HCT116 (cell line): ENCODE measurements around the gene ZNF678. TPM values are rescaled to one million over a fixed set of nuclear protein-coding genes. Genes with fewer than 3 reads are reported as not detected.
A peak's percentile ranks its signal among the peaks of the same experiment; 100 is the strongest.

ENCODE experiments used
- ATAC-seq: fragments of 200-7000 bp; cut with Tn5 transposase; 2 replicates; pipeline ENCODE4 v1.9.1; 2020; ENCODE audit warnings: mild to moderate bottlenecking, moderate library complexity
- Bru-seq: library from RNA; stranded (reverse); fragments of 400-500 nt; gene quantifications from one replicate; lab custom pipeline; 2021; lab: Mats Ljungman, UMichigan
- BruChase-seq, 2 experiments: library from RNA; stranded (reverse); fragments of 400-500 nt; gene quantifications; one replicate each; lab custom pipeline; 2021; lab: Mats Ljungman, UMichigan
- BruUV-seq: library from RNA; stranded (reverse); fragments of 400-500 nt; replicated peaks from 2 replicates; lab custom pipeline; 2021; lab: Mats Ljungman, UMichigan
- CTCF ChIA-PET: fragments of 300-600 bp; sonication (Branson Sonifier 250); formaldehyde crosslinking; loops from one replicate; lab custom pipeline; 2021; ENCODE audit warnings: antibody characterized with exemption; lab: Charles Lee
- POLR2A ChIA-PET: fragments of 300-600, 350-600 bp; sonication (Branson Sonifier 250); formaldehyde crosslinking; loops from one replicate; lab custom pipeline; 2021; ENCODE audit warnings: antibody characterized with exemption; lab: Charles Lee
- RAD21 ChIA-PET, 2 experiments: fragments of 300-600 bp; sonication (Branson Sonifier 250); formaldehyde crosslinking; loops; one replicate each; lab custom pipeline; 2023; ENCODE audit warnings: low total read pairs in 2 of 2; ENCODE audit not compliant: uncharacterized antibody in 2 of 2, unreplicated experiment in 2 of 2, low non-redundant PET in 1 of 2; lab: Charles Lee
- DNase-seq: peaks from one replicate; pipeline ENCODE4 v3.0.0-alpha.2; 2010; ENCODE audit warnings: low read depth, low spot score
- H2AFZ ChIP-seq: fragments of 200-600 bp; shearing (Covaris generic), sonication (generic); 2 replicates; pipeline ENCODE4 v1.6.1; 2017; ENCODE audit warnings: low read depth, mixed run types, mixed read lengths, antibody characterized with exemption, low read length; ENCODE audit not compliant: poor library complexity, severe bottlenecking
- H3K27ac ChIP-seq: 2 replicates; pipeline ENCODE4 v1.5.1; 2012; ENCODE audit warnings: low read depth, low read length
- H3K27me3 ChIP-seq: fragments of 200-600 bp; sonication (generic); 2 replicates; pipeline ENCODE4 v1.6.1; 2016; ENCODE audit warnings: mixed run types, low read length, mixed read lengths; ENCODE audit not compliant: insufficient read depth
- H3K36me3 ChIP-seq, 2 experiments: fragments of 200-500 bp in 1 of 2; fragments of 200-600 bp in 1 of 2; sonication (Bioruptor generic) in 1 of 2; sonication (generic) in 1 of 2; 2 replicates each; pipeline versions ENCODE4 v1.5.1 to v1.6.1; 2014 to 2016; ENCODE audit warnings: low read length in 2 of 2, inconsistent platforms in 1 of 2, mixed read lengths in 1 of 2, mixed run types in 1 of 2; ENCODE audit not compliant: insufficient read depth in 2 of 2, control insufficient read depth in 1 of 2
- H3K4me1 ChIP-seq, 2 experiments: fragments of 200-600 bp in 1 of 2; sonication (generic) in 1 of 2; 2 replicates each; pipeline versions ENCODE4 v1.5.1 to v1.6.1; 2012 to 2017; ENCODE audit warnings: low read length in 2 of 2, inconsistent platforms in 1 of 2, mild to moderate bottlenecking in 1 of 2, mixed read lengths in 1 of 2, mixed run types in 1 of 2, moderate library complexity in 1 of 2; ENCODE audit not compliant: insufficient read depth in 2 of 2, control insufficient read depth in 1 of 2
- H3K4me2 ChIP-seq: fragments of 200-600 bp; sonication (generic); 2 replicates; pipeline ENCODE4 v1.6.1; 2017; ENCODE audit warnings: mixed run types, low read length, mixed read lengths
- H3K4me3 ChIP-seq, 2 experiments: fragments of 200-600 bp in 1 of 2; sonication (generic) in 1 of 2; replicated peaks in 1 of 2; 2 replicates each; pipeline ENCODE4 v1.5.1; 2011 to 2016; ENCODE audit warnings: low read length in 2 of 2, control low read depth in 1 of 2, low read depth in 1 of 2, mild to moderate bottlenecking in 1 of 2, mixed read lengths in 1 of 2, mixed run types in 1 of 2
- H3K79me2 ChIP-seq: fragments of 200-600 bp; sonication (generic); 2 replicates; pipeline ENCODE4 v1.6.1; 2017; ENCODE audit warnings: mild to moderate bottlenecking, mixed run types, low read length, moderate library complexity, mixed read lengths; ENCODE audit not compliant: insufficient read depth
- H3K9ac ChIP-seq: fragments of 200-600 bp; sonication (generic); 2 replicates; pipeline ENCODE4 v1.6.1; 2016; ENCODE audit warnings: low read length, mixed read lengths
- H3K9me2 ChIP-seq: fragments of 200-600 bp; sonication (generic), shearing (Covaris generic); 2 replicates; pipeline ENCODE4 v1.6.1; 2017; ENCODE audit warnings: mixed run types, mild to moderate bottlenecking, moderate library complexity; ENCODE audit not compliant: insufficient read depth
- H3K9me3 ChIP-seq, 2 experiments: fragments of 200-500 bp in 1 of 2; fragments of 200-600 bp in 1 of 2; sonication (Bioruptor generic) in 1 of 2; sonication (generic) in 1 of 2; 2 replicates each; pipeline ENCODE4 v1.6.1; 2014 to 2017; ENCODE audit warnings: low read length in 2 of 2, mixed read lengths in 2 of 2, inconsistent platforms in 1 of 2, low read depth in 1 of 2, mild to moderate bottlenecking in 1 of 2, mixed run types in 1 of 2, moderate library complexity in 1 of 2; ENCODE audit not compliant: control insufficient read depth in 1 of 2, insufficient read depth in 1 of 2
- H4K20me1 ChIP-seq: fragments of 200-600 bp; sonication (generic), shearing (Covaris generic); 2 replicates; pipeline ENCODE4 v1.6.1; 2017; ENCODE audit warnings: mixed run types, mild to moderate bottlenecking, moderate library complexity; ENCODE audit not compliant: insufficient read depth
- ATF3 ChIP-seq: IDR thresholded peaks from 2 replicates; pipeline ENCODE4 v1.6.1; 2012
- CBX3 ChIP-seq: IDR thresholded peaks from 2 replicates; pipeline ENCODE4 v1.6.1; 2012; ENCODE audit warnings: low read depth
- CTCF ChIP-seq, 3 experiments: fragments of 200-600 bp in 1 of 3; sonication (generic) in 1 of 3; IDR thresholded peaks in 2 of 3; conservative IDR thresholded peaks in 1 of 3; 2 replicates each; pipeline ENCODE4 v1.5.1; 2012 to 2017; ENCODE audit warnings: low read depth in 2 of 3, low read length in 2 of 3, antibody characterized with exemption in 1 of 3, borderline replicate concordance in 1 of 3, control low read depth in 1 of 3, mild to moderate bottlenecking in 1 of 3, mixed read lengths in 1 of 3, mixed run types in 1 of 3, moderate library complexity in 1 of 3; ENCODE audit not compliant: insufficient read depth in 1 of 3
- ELF1 ChIP-seq: IDR thresholded peaks from 2 replicates; pipeline ENCODE4 v1.6.1; 2012; ENCODE audit warnings: low read depth, borderline replicate concordance
- EZH2 ChIP-seq: fragments of 200-600 bp; sonication (generic); IDR thresholded peaks from 2 replicates; pipeline ENCODE4 v1.6.1; 2017; ENCODE audit warnings: antibody characterized with exemption, mixed run types
- JUND ChIP-seq: IDR thresholded peaks from 2 replicates; pipeline ENCODE4 v1.6.1; 2012
- POLR2A ChIP-seq: IDR thresholded peaks from 2 replicates; pipeline ENCODE4 v1.7.0; 2011; ENCODE audit warnings: borderline replicate concordance; ENCODE audit not compliant: insufficient read depth, insufficient read length; ENCODE audit errors: extremely low read depth
- POLR2AphosphoS5 ChIP-seq: IDR thresholded peaks from 2 replicates; pipeline ENCODE4 v1.6.1; 2011; ENCODE audit warnings: mild to moderate bottlenecking, low read depth, low read length, moderate library complexity
- RAD21 ChIP-seq: IDR thresholded peaks from 2 replicates; pipeline ENCODE4 v1.6.1; 2012; ENCODE audit warnings: low read depth, mild to moderate bottlenecking
- SIN3A ChIP-seq: IDR thresholded peaks from 2 replicates; pipeline ENCODE4 v1.6.1; 2012; ENCODE audit warnings: low read depth
- SP1 ChIP-seq: IDR thresholded peaks from 2 replicates; pipeline ENCODE4 v1.6.1; 2012; ENCODE audit warnings: low read depth
- SRF ChIP-seq: IDR thresholded peaks from 2 replicates; pipeline ENCODE4 v1.6.1; 2012; ENCODE audit warnings: low read depth
- TCF7L2 ChIP-seq: IDR thresholded peaks from 2 replicates; pipeline ENCODE4 v1.7.0; 2011; ENCODE audit warnings: borderline replicate concordance, inconsistent platforms; ENCODE audit not compliant: insufficient read depth, insufficient read length; ENCODE audit errors: extremely low read depth
- YY1 ChIP-seq: IDR thresholded peaks from 2 replicates; pipeline ENCODE4 v1.6.1; 2011; ENCODE audit warnings: low read length, low read depth, moderate library complexity, mild to moderate bottlenecking; ENCODE audit not compliant: insufficient replicate concordance; ENCODE audit errors: extremely low read depth
- ZBTB33 ChIP-seq: IDR thresholded peaks from 2 replicates; pipeline ENCODE4 v1.6.1; 2011; ENCODE audit warnings: mild to moderate bottlenecking, low read length, moderate library complexity; ENCODE audit not compliant: insufficient replicate concordance; ENCODE audit errors: extremely low read depth
- ZFX ChIP-seq: fragments of 450-650 bp; IDR thresholded peaks from 2 replicates; pipeline ENCODE4 v1.6.1; 2017
- ZNF274 ChIP-seq: fragments of 200-500 bp; sonication (Bioruptor generic); IDR thresholded peaks from 2 replicates; pipeline ENCODE4 v1.6.1; 2014; ENCODE audit warnings: mild to moderate bottlenecking, low read depth, low read length, inconsistent platforms
- intact Hi-C: fragments of 100-400 bp; cut with micrococcal nuclease; formaldehyde crosslinking; loops from 2 replicates; pipeline ENCODE4 v1.10.0; 2022
- long read RNA-seq: library from polyadenylated mRNA; unstranded; transcript quantifications from one replicate; pipeline ENCODE4 v2.0.0, GENCODE V29; 2021; ENCODE audit not compliant: unreplicated experiment
- polyA plus RNA-seq: library from polyadenylated mRNA; unstranded; fragments of >200 nt; gene quantifications from 2 replicates; pipeline ENCODE4 v1.2.1, GENCODE V29; 2012; ENCODE audit warnings: missing spikeins
- total RNA-seq: library from RNA; stranded (reverse); gene quantifications from one replicate; pipeline ENCODE4 v1.2.1, GENCODE V29; 2021; ENCODE audit not compliant: unreplicated experiment

ZNF678 gene
- total RNA-seq (6.1 TPM), Bru-seq, nascent RNA (percentile 73 among the genes with signal in this experiment), BruChase-seq, experiment 1, labeled RNA remaining after a 6-hour chase (percentile 64 among the genes with signal in this experiment), BruChase-seq, experiment 2, labeled RNA remaining after a 2-hour chase (percentile 71 among the genes with signal in this experiment)
- 2.9 and 3.0 TPM in 2 replicates for polyA plus RNA-seq
- long read RNA-seq, full-length matches to known transcripts = 2 of 12 reads
- long read RNA-seq, partial matches to known transcripts = 0 of 12 reads
- long read RNA-seq, other reads (novel, unspliced or antisense) = 10 of 12 reads

- no peaks in the 10 kb centered on the region for H3K9me2 ChIP-seq
- peaks cover 0 to 12% of the 10 kb centered on the region in 2 experiments; a peak in 2 of 4 replicates for H3K4me1 ChIP-seq
- no peaks in the 10 kb centered on the region for H3K9me3 ChIP-seq
- H3K4me3 ChIP-seq = peak within 1 kb of the TSS; percentile 61 to 76
- DNase-seq = peak; percentile 94
- peak within 1 kb of the TSS; percentile 61 for H3K27ac ChIP-seq
- peak within 1 kb of the TSS; percentile 89 for H2AFZ ChIP-seq
- ChIA-PET RAD21 (no interaction called here), POLR2A (interaction anchor here (1.1 kb wide), 1 partner anchor 14 kb away, joined by 4 read pairs; no protein-coding TSS in a partner anchor)
- peak within 1 kb of the TSS; percentile 56 for H3K9ac ChIP-seq
- intact Hi-C loops = loop anchor here (1.0 to 5.0 kb wide), 3 partner anchors 21 to 383 kb away; partner anchors contain the start of gene WNT9A
- no peaks in the 10 kb centered on the region for H3K27me3 ChIP-seq
- TF ChIP-seq CTCF (IDR thresholded peaks at IDR 0.05 in 2 of 3, conservative IDR thresholded peaks at IDR 0.05 in 1 of 3; ENCODE audit: borderline replicate concordance in 1 of 3, insufficient read depth in 1 of 3, low read depth in 2 of 3, low read length in 2 of 3) (no peak), POLR2AphosphoS5 (peak; percentile 79), SIN3A (no peak; the same call in 1 of the 2 replicates), ELF1 (peak; percentile 73), ZNF274 (no peak), SP1 (peak; percentile 88), CBX3 (peak; percentile 48; the same call in 1 of the 2 replicates), YY1 (peak; percentile 95), RAD21 (no peak), TCF7L2 (peak; percentile 55), ZBTB33 (peak; percentile 6), JUND (no peak), EZH2 (no peak), POLR2A (peak; percentile 70), SRF (0 out of 2 replicates have a peak, but pooled peaks have one; percentile 40), ZFX (peak; percentile 72), ATF3 (no peak)
- TF ChIP-seq, all 23 proteins: peak for 10
- Histone ChIP-seq H3K4me2 (peak within 1 kb of the TSS; percentile 80), H3K79me2 (peaks cover 38% of the 10 kb centered on the region), H4K20me1 (no peaks in the 10 kb centered on the region), H3K36me3 (no peaks in the 10 kb centered on the region)
- TSS peak; percentile 42 for BruUV-seq
- CTCF ChIA-PET = interaction anchor here (1.9 kb wide), 1 partner anchor 21 kb away, joined by 6 read pairs; no protein-coding TSS in a partner anchor
- ATAC-seq = peak; percentile 97
These were observed at the start of gene ZNF678 for GRCh38 chr1:227563324-227564201. Gene ZNF678 (plus strand): TSS chr1:227563556. CDS start chr1:227650992, 87,436 bp downstream.
